Endothelial cell of umbilical vein (primary cell): Measurements from ENCODE around the gene FUT2. TPM values are rescaled to one million over a fixed set of nuclear protein-coding genes. Genes with fewer than 3 reads are reported as not detected.

Experiments
- BruUV-seq: library from RNA; stranded (reverse); fragments of 400-500 nt; replicated peaks from 2 replicates; lab custom pipeline; 2021; lab: Mats Ljungman, UMichigan
- CTCF ChIA-PET: fragments of 300-600, 350-600 bp; sonication (Branson Sonifier 250); formaldehyde crosslinking; loops from one replicate; lab custom pipeline; 2021; ENCODE audit warnings: antibody characterized with exemption, inconsistent platforms; lab: Charles Lee
- POLR2A ChIA-PET: fragments of 300-600, 350-600 bp; sonication (Branson Sonifier 250); formaldehyde crosslinking; loops from one replicate; lab custom pipeline; 2021; ENCODE audit warnings: antibody characterized with exemption, inconsistent platforms; lab: Charles Lee
- DNase-seq: peaks from one replicate; pipeline ENCODE4 v3.0.0-alpha.2; 2011; ENCODE audit warnings: low read depth, low spot score
- FAIRE-seq: peaks from 2 replicates; lab custom pipeline; 2011; peaks lifted over from hg19 to GRCh38; lab: Jason Lieb, UNC
- H2AFZ ChIP-seq: 2 replicates; pipeline ENCODE4 v1.6.0; 2012; ENCODE audit warnings: low read depth, low read length, control low read depth, inconsistent platforms
- H3K27ac ChIP-seq: 2 replicates; pipeline ENCODE4 v1.5.1; 2011; ENCODE audit warnings: low read depth, mild to moderate bottlenecking, control low read depth, low read length, moderate library complexity; ENCODE audit not compliant: insufficient read depth
- H3K27me3 ChIP-seq, 2 experiments: 2 replicates each; pipeline versions ENCODE4 v1.6.0 to v1.6.1; 2011; ENCODE audit warnings: low read length in 2 of 2, mixed read lengths in 1 of 2; ENCODE audit not compliant: control insufficient read depth in 2 of 2, insufficient read depth in 2 of 2
- H3K36me3 ChIP-seq, 2 experiments: 2 replicates in 1 of 2; 3 replicates in 1 of 2; pipeline ENCODE4 v1.5.1; 2011; ENCODE audit warnings: low read length in 2 of 2, mild to moderate bottlenecking in 1 of 2, moderate library complexity in 1 of 2; ENCODE audit not compliant: control insufficient read depth in 2 of 2, insufficient read depth in 2 of 2; ENCODE audit errors: extremely low read depth in 1 of 2
- H3K4me1 ChIP-seq: 3 replicates; pipeline ENCODE4 v1.5.1; 2011; ENCODE audit warnings: mild to moderate bottlenecking, low read length; ENCODE audit not compliant: control insufficient read depth, insufficient read depth; ENCODE audit errors: extremely low read depth
- H3K4me2 ChIP-seq: 2 replicates; pipeline ENCODE4 v1.6.1; 2011; ENCODE audit warnings: low read length, control low read depth, mixed read lengths; ENCODE audit not compliant: insufficient read depth
- H3K4me3 ChIP-seq, 3 experiments: fragments of 200-600 bp in 1 of 3; sonication (generic), shearing (Covaris generic) in 1 of 3; replicated peaks in 1 of 3; 2 replicates each; pipeline ENCODE4 v1.5.1; 2011 to 2016; ENCODE audit warnings: control low read depth in 3 of 3, low read length in 3 of 3, mild to moderate bottlenecking in 2 of 3, inconsistent platforms in 1 of 3, low read depth in 1 of 3, moderate library complexity in 1 of 3; ENCODE audit not compliant: insufficient read depth in 1 of 3
- H3K79me2 ChIP-seq: 2 replicates; pipeline ENCODE4 v1.6.0; 2012; ENCODE audit warnings: low read length, inconsistent platforms; ENCODE audit not compliant: control insufficient read depth, insufficient read depth
- H3K9ac ChIP-seq: replicated peaks from 2 replicates; pipeline ENCODE3; 2011; ENCODE audit warnings: low read length, control low read depth; ENCODE audit not compliant: insufficient read depth; ENCODE audit errors: extremely low read depth
- H3K9me1 ChIP-seq: replicated peaks from 3 replicates; pipeline ENCODE4 v1.6.0; 2011; ENCODE audit warnings: mild to moderate bottlenecking, low read length; ENCODE audit not compliant: control insufficient read depth, insufficient read depth; ENCODE audit errors: extremely low read depth
- H3K9me3 ChIP-seq: replicated peaks from 2 replicates; pipeline ENCODE4 v1.5.1; 2012; ENCODE audit warnings: low read length, inconsistent platforms; ENCODE audit not compliant: control insufficient read depth, insufficient read depth
- H4K20me1 ChIP-seq: replicated peaks from 2 replicates; pipeline ENCODE3; 2011; ENCODE audit warnings: mild to moderate bottlenecking, low read length; ENCODE audit not compliant: control insufficient read depth, insufficient read depth; ENCODE audit errors: extremely low read depth
- EZH2 ChIP-seq: IDR thresholded peaks from 2 replicates; pipeline ENCODE4 v1.6.1; 2012; ENCODE audit warnings: borderline replicate concordance, low read depth, mild to moderate bottlenecking, moderate library complexity, low read length, inconsistent platforms; ENCODE audit not compliant: severe bottlenecking
- FOS ChIP-seq: IDR thresholded peaks from 2 replicates; pipeline ENCODE4 v1.6.1; 2011; ENCODE audit warnings: mild to moderate bottlenecking, low read length, moderate library complexity, borderline replicate concordance; ENCODE audit not compliant: insufficient read depth
- GATA2 ChIP-seq: IDR thresholded peaks from 2 replicates; pipeline ENCODE4 v1.7.0; 2011; ENCODE audit warnings: low read depth, mild to moderate bottlenecking, moderate library complexity, mixed read lengths, low read length; ENCODE audit not compliant: insufficient read length, insufficient read depth
- JUN ChIP-seq: IDR thresholded peaks from 2 replicates; pipeline ENCODE4 v1.6.1; 2011; ENCODE audit warnings: borderline replicate concordance, low read depth; ENCODE audit not compliant: insufficient read length, insufficient read depth
- MYC ChIP-seq: IDR thresholded peaks from one replicate; pipeline ENCODE4 v1.6.1; 2011; ENCODE audit warnings: mild to moderate bottlenecking, low read depth, low read length
- POLR2A ChIP-seq: IDR thresholded peaks from 2 replicates; pipeline ENCODE4 v1.6.1; 2012; ENCODE audit warnings: low read depth, mild to moderate bottlenecking, control low read depth, low read length
- POLR2AphosphoS5 ChIP-seq: IDR thresholded peaks from 2 replicates; pipeline ENCODE4 v1.6.1; 2012; ENCODE audit warnings: low read depth, mild to moderate bottlenecking, control low read depth, low read length, moderate library complexity; ENCODE audit not compliant: insufficient read depth
- dilution Hi-C: fragments of 300-500 bp; cut with MboI; formaldehyde crosslinking; loops from one replicate; pipeline ENCODE4 v1.15.0; 2019; ENCODE audit warnings: low sequenced_read_pairs; ENCODE audit not compliant: extremely low pct_ligation_motif_present
- intact Hi-C: fragments of 100-400 bp; cut with micrococcal nuclease; formaldehyde crosslinking; loops from one replicate; pipeline ENCODE4 v1.10.0; 2022
- polyA plus RNA-seq, 4 experiments: library from polyadenylated mRNA; depleted of rRNA in 3 of 4; stranded (reverse) in 3 of 4; unstranded in 1 of 4; fragments of >200 nt; gene quantifications; 2 replicates each; pipeline versions ENCODE4 v1.2.1 to v1.2.3, GENCODE V29; 2011 to 2012; ENCODE audit warnings: missing spikeins in 1 of 4
- total RNA-seq: library from RNA; stranded (reverse); gene quantifications from 2 replicates; pipeline ENCODE4 v1.2.3, GENCODE V29; 2021
- TF ChIP-seq, protein P1 (sequence below): IDR thresholded peaks from 2 replicates; pipeline ENCODE4 v1.6.1; 2011; ENCODE audit not compliant: insufficient read depth, insufficient read length
- TF ChIP-seq, protein P2 (sequence below), 2 donors: IDR thresholded peaks; 1 replicate in 1 of 2; 2 replicates in 1 of 2; pipeline ENCODE4 v1.5.1; 2011; ENCODE audit warnings: low read length in 2 of 2, mild to moderate bottlenecking in 2 of 2, moderate library complexity in 2 of 2, control low read depth in 1 of 2, inconsistent platforms in 1 of 2, low read depth in 1 of 2; ENCODE audit not compliant: insufficient read depth in 1 of 2; ENCODE audit errors: extremely low read depth in 1 of 2

The FUT2 gene
- total and polyA plus RNA-seq, 2 donors (not counting 3 experiments of a cell fraction or from before 2014, with no cell fraction given): not detected

DNA sequence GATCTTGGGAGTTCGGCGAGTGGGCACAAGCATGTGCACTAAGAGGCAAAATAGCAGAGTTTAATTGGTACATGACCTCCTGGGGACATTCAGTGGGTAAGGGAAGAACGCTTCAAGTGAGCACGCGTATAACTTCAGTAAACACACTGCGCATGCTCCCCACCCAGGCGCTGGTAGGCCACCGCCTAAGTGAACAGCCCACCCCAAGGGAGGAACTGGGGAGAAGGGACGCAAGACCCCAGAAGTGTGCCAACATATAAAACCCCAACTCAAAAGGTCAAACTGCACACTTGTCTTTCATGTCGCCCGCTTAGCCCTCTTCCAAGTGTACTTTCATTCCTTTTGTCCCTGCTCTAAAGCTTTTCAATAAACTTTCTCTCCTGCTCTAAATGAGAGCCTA lies 12.4 kb upstream of the FUT2 start:
- H3K9me3 ChIP-seq: no peaks in the 10 kb centered on the region
- no peaks in the 10 kb centered on the region for H3K4me1 ChIP-seq
- H4K20me1 ChIP-seq: no peaks in the 10 kb centered on the region
- no TSS peak for BruUV-seq
- no peaks in the 10 kb centered on the region for H3K27me3 ChIP-seq
- no peaks in the 10 kb centered on the region for H3K9me1 ChIP-seq
- H2AFZ ChIP-seq: peak overlapping the region; percentile 83
- TF ChIP-seq MYC: no peak
- TF ChIP-seq POLR2A: no peak
- TF ChIP-seq, protein P1, sequence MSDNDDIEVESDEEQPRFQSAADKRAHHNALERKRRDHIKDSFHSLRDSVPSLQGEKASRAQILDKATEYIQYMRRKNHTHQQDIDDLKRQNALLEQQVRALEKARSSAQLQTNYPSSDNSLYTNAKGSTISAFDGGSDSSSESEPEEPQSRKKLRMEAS: no peak
- TF ChIP-seq FOS: no peak
- TF ChIP-seq EZH2: no peak
- no peak for TF ChIP-seq GATA2
- no peak for TF ChIP-seq JUN
- TF ChIP-seq, protein P2, sequence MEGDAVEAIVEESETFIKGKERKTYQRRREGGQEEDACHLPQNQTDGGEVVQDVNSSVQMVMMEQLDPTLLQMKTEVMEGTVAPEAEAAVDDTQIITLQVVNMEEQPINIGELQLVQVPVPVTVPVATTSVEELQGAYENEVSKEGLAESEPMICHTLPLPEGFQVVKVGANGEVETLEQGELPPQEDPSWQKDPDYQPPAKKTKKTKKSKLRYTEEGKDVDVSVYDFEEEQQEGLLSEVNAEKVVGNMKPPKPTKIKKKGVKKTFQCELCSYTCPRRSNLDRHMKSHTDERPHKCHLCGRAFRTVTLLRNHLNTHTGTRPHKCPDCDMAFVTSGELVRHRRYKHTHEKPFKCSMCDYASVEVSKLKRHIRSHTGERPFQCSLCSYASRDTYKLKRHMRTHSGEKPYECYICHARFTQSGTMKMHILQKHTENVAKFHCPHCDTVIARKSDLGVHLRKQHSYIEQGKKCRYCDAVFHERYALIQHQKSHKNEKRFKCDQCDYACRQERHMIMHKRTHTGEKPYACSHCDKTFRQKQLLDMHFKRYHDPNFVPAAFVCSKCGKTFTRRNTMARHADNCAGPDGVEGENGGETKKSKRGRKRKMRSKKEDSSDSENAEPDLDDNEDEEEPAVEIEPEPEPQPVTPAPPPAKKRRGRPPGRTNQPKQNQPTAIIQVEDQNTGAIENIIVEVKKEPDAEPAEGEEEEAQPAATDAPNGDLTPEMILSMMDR (IDR thresholded peaks at IDR 0.05; ENCODE audit: extremely low read depth in 1 of 2, insufficient read depth in 1 of 2, low read depth in 1 of 2, low read length in 2 of 2): no peak
- TF ChIP-seq POLR2AphosphoS5: no peak
- H3K27ac ChIP-seq: no peak overlapping the region
- intact Hi-C loops: no loop called here
- H3K79me2 ChIP-seq: no peaks in the 10 kb centered on the region
- dilution Hi-C loops: no loop called here
- ChIA-PET POLR2A (interaction anchor here (0.7 kb wide), 1 partner anchor 27 kb away, joined by 3 read pairs; no protein-coding TSS in a partner anchor), CTCF (interaction anchor here (0.9 to 2.5 kb wide), 3 partner anchors 8 to 56 kb away, joined by 3 to 10 read pairs (median 4); no protein-coding TSS in a partner anchor)
- no peak for FAIRE-seq
- no peak overlapping the region for H3K9ac ChIP-seq
- peak; percentile 73 for DNase-seq
- H3K4me3 ChIP-seq: no peak overlapping the region
- H3K36me3 ChIP-seq: no peaks in the 10 kb centered on the region
- H3K4me2 ChIP-seq: no peak overlapping the region
